ENCODE data around the gene GATB.

- peak; percentile 74 for TF ChIP-seq MYC (IDR thresholded peaks at IDR 0.05; ENCODE audit: low read depth, low read length)
- peak; percentile 31 for TF ChIP-seq CTCF (IDR thresholded peaks at IDR 0.05; ENCODE audit: low read depth, low read length)
These were observed at the start of gene GATB for GRCh38 chr4:151760712-151761661.

All from NB4 (cell line).